SJSA1 (cell line): Measurements from ENCODE around the gene STK10. TPM values are rescaled to one million over a fixed set of nuclear protein-coding genes. Genes with fewer than 3 reads are reported as not detected.
"Not testable (repeated sequence)": the region's sequence is repeated elsewhere in the genome, so short reads cannot be mapped to it uniquely, and the experiment has no call there.

Experiments
- DNase-seq, 2 experiments: peaks; one replicate each; pipeline ENCODE4 v3.0.0-alpha.2; 2015 to 2020; ENCODE audit warnings: low spot score in 2 of 2, low read depth in 1 of 2
- H3K27ac ChIP-seq: fragments of 250-450 bp; sonication (Bioruptor Pico); 2 replicates; pipeline ENCODE4 v1.5.1; 2020; ENCODE audit warnings: mild to moderate bottlenecking, moderate library complexity
- H3K27me3 ChIP-seq: fragments of 250-450 bp; sonication (Bioruptor Pico); replicated peaks from 2 replicates; pipeline ENCODE4 v1.5.1; 2020; ENCODE audit warnings: mild to moderate bottlenecking, moderate library complexity
- H3K36me3 ChIP-seq: fragments of 250-450 bp; sonication (Bioruptor Pico); 2 replicates; pipeline ENCODE4 v1.5.1; 2020; ENCODE audit warnings: mild to moderate bottlenecking
- H3K4me1 ChIP-seq: fragments of 250-450 bp; sonication (Bioruptor Pico); replicated peaks from 2 replicates; pipeline ENCODE4 v1.6.1; 2021; ENCODE audit warnings: mild to moderate bottlenecking
- H3K4me3 ChIP-seq: fragments of 250-450 bp; sonication (Bioruptor Pico); 2 replicates; pipeline ENCODE4 v1.5.1; 2020; ENCODE audit warnings: mild to moderate bottlenecking
- H3K9me3 ChIP-seq: fragments of 250-450 bp; sonication (Bioruptor Pico); replicated peaks from 2 replicates; pipeline ENCODE4 v1.5.1; 2020; ENCODE audit warnings: mild to moderate bottlenecking
- total RNA-seq: library from RNA; depleted of rRNA; stranded (reverse); fragments of >200 nt; shearing (Covaris generic); gene quantifications from 2 replicates; pipeline ENCODE4 v1.2.3, GENCODE V29; 2014

Gene STK10
- total RNA-seq, 1 experiment from 2014 or later = 45.9 TPM

GRCh38 chr5:172149481-172149880 is 38.5 kb downstream of the STK10 start:
- H3K27ac ChIP-seq = peak overlapping the region; percentile 3
- H3K36me3 ChIP-seq = peaks cover 69% of the 10 kb centered on the region
- H3K27me3 ChIP-seq, H3K9me3 ChIP-seq, H3K4me3 ChIP-seq, DNase-seq: not testable (repeated sequence)
- peaks cover 55% of the 10 kb centered on the region for H3K4me1 ChIP-seq

DNA sequence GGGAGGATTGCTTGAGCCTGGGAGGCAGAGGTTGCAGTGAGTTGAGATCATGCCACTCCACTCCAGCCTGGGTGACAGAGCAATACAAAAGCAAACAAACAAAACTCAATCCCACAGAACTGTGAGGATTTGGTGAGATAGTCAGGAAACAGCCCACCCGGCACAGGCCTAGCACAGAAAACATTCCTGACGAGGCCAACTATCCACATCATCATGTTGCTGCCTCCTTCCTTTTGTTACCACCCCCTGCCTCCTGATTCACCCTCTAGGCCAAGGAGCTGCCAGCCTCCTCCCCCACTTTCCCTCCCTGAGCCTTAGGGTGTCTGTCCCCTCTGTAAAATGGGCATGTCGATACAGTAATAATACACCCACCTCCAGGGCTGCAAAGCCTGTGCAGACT is 39.0 kb downstream of the STK10 start:
- Histone ChIP-seq H3K4me1 (peaks cover 59% of the 10 kb centered on the region), H3K4me3 (no peak overlapping the region), H3K27me3 (no peaks in the 10 kb centered on the region), H3K27ac (peak overlapping the region; percentile 81), H3K36me3 (peaks cover 65% of the 10 kb centered on the region), H3K9me3 (no peaks in the 10 kb centered on the region)
- peak; percentile 95 to 96 for DNase-seq

GRCh38 chr5:172148381-172148780 is 39.6 kb downstream of the STK10 start:
- no peak for DNase-seq
- H3K27me3 ChIP-seq = no peaks in the 10 kb centered on the region
- no peaks in the 10 kb centered on the region for H3K9me3 ChIP-seq
- H3K4me3 ChIP-seq = no peak overlapping the region
- peaks cover 66% of the 10 kb centered on the region for H3K4me1 ChIP-seq
- H3K36me3 ChIP-seq = peaks cover 58% of the 10 kb centered on the region
- peak overlapping the region; percentile 81 for H3K27ac ChIP-seq

DNA sequence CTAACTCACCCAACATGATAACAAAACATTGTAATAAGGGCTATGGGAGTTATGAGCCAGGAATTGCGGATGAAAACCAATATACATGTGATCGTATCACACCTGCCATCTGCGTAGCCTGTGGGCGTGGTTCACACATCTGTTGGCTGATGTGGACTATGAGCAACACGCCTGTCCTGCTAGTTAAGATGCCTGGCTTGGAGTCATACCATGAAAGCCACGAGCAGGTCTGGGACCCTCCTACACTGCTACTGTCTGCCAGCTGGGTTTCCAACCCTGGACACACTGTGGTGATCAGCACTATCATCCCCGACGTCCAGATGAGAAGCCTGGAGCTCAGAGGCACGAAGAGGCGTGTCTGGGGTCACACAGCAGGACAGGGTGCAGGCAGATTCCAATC is 40.2 kb downstream of the STK10 start:
- DNase-seq = no peak
- peaks cover 53% of the 10 kb centered on the region for H3K36me3 ChIP-seq
- H3K27me3 ChIP-seq = no peaks in the 10 kb centered on the region
- H3K4me3 ChIP-seq = no peak overlapping the region
- peaks cover 71% of the 10 kb centered on the region for H3K4me1 ChIP-seq
- no peak overlapping the region for H3K27ac ChIP-seq
- no peaks in the 10 kb centered on the region for H3K9me3 ChIP-seq

DNA sequence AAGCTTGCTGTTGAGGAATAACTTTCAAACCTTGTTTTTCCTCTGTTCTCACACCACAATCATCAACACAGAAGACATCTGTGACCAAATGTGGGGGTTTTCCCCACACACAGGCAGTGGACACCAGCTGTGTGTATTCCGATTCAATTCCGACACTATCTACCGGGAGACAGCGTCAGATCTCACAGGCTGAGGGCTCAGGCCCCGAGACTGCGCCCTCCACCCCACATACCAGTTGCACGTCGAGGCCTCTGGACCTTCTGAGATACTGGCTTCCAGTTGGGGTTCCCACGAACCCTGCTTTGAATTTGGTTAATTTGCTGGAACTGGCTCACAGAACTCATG is 41.3 kb downstream of the STK10 start:
- Histone ChIP-seq H3K27ac (no peak overlapping the region), H3K36me3 (peaks cover 46% of the 10 kb centered on the region), H3K4me3 (no peak overlapping the region), H3K9me3 (no peaks in the 10 kb centered on the region), H3K27me3 (no peaks in the 10 kb centered on the region), H3K4me1 (peaks cover 80% of the 10 kb centered on the region)
- DNase-seq = no peak

DNA sequence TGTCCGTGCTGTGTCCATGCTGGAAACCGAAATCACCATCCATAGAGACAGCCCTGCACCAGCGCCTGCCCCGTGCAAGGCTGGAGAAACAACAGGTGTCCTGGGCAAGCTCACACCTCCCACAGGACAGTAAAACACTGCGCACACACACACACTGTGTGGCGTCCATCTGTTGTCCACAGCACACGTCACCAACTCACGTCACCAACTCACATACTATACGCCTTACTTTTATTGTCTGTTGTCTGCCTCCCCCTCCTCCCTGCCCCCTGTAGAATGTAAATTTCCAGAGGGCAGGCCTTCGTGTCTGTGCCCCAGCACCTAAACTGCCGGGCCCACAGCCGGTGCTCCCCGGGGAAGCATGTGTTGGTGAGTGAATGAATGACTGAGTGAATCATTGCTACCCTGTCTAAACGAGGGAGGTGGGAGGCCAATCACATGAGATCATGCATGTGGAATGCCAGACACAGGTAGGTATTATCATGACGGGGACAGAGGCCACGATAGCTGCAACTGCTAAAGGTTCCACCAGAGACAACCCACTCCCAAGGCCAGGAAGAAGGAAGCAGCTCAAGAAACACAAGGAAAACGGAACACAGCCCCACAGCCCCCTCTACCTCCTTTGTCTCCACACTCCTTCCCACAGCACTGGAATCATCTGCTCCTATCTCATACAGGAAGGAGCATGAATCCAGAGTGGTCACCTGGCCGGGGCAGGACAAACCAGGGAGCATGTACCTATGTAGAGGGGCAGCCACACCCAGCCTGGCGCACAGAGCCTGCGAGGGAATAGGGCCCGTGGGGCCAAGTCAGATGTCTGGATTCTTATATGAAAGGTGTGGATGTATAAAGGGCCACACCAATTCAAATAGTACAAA is 41.9 kb downstream of the STK10 start:
- no peaks in the 10 kb centered on the region for H3K27me3 ChIP-seq

DNA sequence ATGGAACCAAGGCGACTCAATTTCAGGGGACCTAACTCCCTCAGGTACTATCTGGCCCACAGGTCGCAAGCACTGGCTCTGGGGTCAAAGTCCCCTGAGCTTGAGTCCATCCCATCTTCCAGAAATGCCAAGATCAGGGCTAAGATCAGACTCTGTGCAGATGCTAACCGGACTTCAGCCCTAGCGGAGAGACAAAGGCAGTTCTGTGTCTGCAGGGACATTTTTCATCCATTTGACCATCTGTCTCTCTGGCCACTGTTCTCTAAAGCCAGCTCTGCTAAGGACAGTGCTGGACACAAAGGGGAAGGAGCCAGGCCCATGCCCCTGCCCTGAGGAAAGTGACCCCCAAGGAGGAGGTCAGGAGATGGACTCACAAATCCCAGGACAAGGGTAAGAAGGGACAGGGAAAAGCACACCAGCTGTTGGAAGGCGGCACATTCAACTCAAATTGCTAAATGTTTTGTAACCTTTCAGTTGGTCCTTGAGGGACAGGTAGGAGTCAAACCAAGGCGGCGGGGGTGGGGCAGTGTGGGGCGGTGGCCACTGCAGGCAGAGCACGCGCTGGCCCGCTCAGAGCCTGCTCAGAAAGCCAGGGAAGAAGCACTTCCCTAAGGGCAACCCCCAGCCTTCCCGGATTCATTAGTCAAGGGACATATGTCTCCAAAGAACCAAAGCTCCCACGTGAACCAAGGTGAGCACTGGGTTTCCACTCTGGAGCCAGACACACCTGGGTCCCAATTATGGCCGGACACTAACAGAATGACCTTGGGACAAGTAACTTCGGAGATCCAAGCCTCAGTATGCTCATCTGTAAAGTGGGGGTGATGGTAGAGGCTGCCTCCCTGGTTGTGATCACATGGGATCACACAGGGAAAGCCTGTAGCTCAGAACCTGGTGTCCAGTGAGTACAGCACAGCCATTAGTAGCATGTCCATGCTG is 42.8 kb downstream of the STK10 start:
- Histone ChIP-seq H3K9me3 (no peaks in the 10 kb centered on the region), H3K4me3 (no peak overlapping the region), H3K27ac (peak overlapping the region; percentile 3; the same call in 1 of the 2 replicates), H3K4me1 (peaks cover 71% of the 10 kb centered on the region), H3K36me3 (peaks cover 41% of the 10 kb centered on the region), H3K27me3 (no peaks in the 10 kb centered on the region)
- no peak for DNase-seq

More for the DNA sequence above, 41.9 kb downstream of the STK10 start:
- H3K27ac ChIP-seq = no peak overlapping the region
- no peak for DNase-seq
- peaks cover 80% of the 10 kb centered on the region for H3K4me1 ChIP-seq
- H3K9me3 ChIP-seq = no peaks in the 10 kb centered on the region
- no peak overlapping the region for H3K4me3 ChIP-seq
- H3K36me3 ChIP-seq = peaks cover 42% of the 10 kb centered on the region

DNA sequence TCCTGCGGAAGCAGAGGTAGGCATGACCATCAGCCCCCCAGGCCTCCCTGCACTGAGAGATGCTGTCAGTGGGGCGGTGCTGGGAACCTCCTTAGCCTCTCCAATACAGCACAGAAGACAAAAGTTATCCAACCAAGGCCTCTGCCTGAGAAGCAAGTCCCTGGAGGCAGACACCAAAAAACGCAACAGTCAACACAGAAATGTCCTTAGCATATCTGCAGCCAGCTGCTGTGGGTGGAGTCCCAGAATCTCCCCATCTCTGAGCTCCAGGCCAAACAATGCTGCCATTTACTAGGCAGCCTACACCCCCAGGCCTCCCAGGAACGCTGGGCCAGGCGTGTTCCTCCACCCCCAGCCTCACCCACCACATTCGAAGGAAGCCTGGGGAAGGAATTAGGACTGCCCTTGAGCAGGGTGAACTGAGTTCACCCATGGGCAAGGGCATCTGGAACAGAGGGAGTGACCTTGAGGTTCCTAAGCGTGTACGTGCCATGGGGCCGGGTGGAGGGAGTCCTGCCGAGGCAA is 43.7 kb downstream of the STK10 start:
- Histone ChIP-seq H3K4me3 (no peak overlapping the region), H3K4me1 (peaks cover 63% of the 10 kb centered on the region), H3K27ac (peak overlapping the region; percentile 3), H3K36me3 (peaks cover 41% of the 10 kb centered on the region), H3K9me3 (no peaks in the 10 kb centered on the region), H3K27me3 (no peaks in the 10 kb centered on the region)
- DNase-seq = peak; percentile 62 to 72

DNA sequence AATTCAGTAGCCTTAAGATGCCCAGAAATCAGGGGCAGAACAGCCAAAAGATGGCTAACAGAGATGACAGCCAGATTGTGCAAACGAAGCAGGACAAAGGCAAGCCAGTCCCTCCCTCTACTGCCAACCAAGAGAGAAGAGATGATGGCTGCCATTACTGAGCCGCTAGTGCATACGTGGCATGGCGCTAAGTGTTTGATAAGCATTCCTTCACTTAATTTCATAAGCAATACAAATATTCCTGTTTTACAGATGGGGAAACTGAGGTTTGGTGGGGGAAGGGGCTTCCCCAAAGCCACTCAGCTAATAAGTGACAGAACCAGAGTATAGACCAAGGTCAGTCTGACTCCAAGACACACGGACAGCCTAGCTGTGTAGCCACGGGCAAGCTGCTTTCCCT is 44.1 kb downstream of the STK10 start:
- H3K27me3 ChIP-seq = no peaks in the 10 kb centered on the region
- no peaks in the 10 kb centered on the region for H3K9me3 ChIP-seq
- peaks cover 59% of the 10 kb centered on the region for H3K4me1 ChIP-seq
- peaks cover 40% of the 10 kb centered on the region for H3K36me3 ChIP-seq
- H3K4me3 ChIP-seq = no peak overlapping the region
- DNase-seq = no peak
- H3K27ac ChIP-seq = peak overlapping the region; percentile 3; the same call in 1 of the 2 replicates

DNA sequence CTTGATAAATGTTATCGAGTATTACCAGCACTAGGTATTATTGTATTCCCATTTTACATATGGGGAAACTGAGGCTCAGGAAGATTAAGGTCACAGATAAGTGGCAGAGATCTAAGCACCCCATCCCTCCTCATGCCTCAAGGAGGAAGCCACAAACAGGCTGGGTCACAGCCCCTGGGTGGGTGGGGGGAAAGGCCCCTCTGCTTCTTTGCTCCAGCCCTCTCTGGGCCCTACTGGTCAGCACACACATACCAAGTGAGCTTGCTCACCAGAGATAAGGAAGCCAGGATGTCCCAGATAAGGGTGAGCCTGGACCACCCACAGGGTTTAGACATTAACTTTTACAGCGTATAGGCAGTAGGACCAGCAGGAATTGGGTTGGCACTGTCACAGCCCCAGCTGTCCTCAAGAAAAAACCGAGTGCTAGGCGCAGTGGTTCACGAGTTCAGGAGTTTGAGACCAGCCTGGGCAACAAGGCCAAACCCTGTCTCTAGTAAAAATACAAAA is 45.3 kb downstream of the STK10 start:
- Histone ChIP-seq H3K27ac (peak overlapping the region; percentile 16; the same call in 1 of the 2 replicates), H3K9me3 (no peaks in the 10 kb centered on the region), H3K36me3 (peaks cover 29% of the 10 kb centered on the region), H3K4me3 (no peak overlapping the region), H3K27me3 (no peaks in the 10 kb centered on the region), H3K4me1 (peaks cover 49% of the 10 kb centered on the region)
- DNase-seq = peak; percentile 70 to 84

- no peak for DNase-seq
- H3K9me3 ChIP-seq = 0 out of 2 replicates have a peak, but pooled peaks cover 3% of the 10 kb centered on the region
- no peaks in the 10 kb centered on the region for H3K27me3 ChIP-seq
- H3K4me3 ChIP-seq = no peak overlapping the region
- H3K4me1 ChIP-seq = peaks cover 48% of the 10 kb centered on the region
- H3K27ac ChIP-seq = no peak overlapping the region
- H3K36me3 ChIP-seq = peaks cover 24% of the 10 kb centered on the region
Observed at GRCh38 chr5:172141949-172142319, 46.1 kb downstream of the STK10 start.

DNA sequence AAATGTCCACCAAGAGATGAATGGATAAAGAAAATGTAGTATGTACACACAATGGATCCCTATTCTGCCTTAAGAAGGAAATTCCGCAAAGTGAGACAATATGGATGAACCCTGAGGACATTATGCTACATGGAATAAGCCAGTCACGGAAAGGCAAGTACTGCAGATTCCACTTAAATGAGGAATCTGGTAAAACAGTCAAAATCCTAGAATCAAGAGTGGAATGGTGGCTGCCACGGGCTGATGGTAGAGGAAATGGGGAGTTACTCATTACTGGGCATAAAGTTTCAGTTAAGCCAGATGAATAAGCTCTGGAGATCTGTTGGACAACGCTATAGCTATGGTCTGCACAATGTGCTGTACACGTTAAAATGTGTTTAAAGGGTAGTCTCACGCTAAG is 47.2 kb downstream of the STK10 start:
- peaks cover 16% of the 10 kb centered on the region for H3K36me3 ChIP-seq
- peaks cover 37% of the 10 kb centered on the region for H3K4me1 ChIP-seq
- no peak overlapping the region for H3K4me3 ChIP-seq
- H3K9me3 ChIP-seq = 0 out of 2 replicates have a peak, but pooled peaks cover 3% of the 10 kb centered on the region
- DNase-seq = no peak
- no peaks in the 10 kb centered on the region for H3K27me3 ChIP-seq
- H3K27ac ChIP-seq = no peak overlapping the region

DNA sequence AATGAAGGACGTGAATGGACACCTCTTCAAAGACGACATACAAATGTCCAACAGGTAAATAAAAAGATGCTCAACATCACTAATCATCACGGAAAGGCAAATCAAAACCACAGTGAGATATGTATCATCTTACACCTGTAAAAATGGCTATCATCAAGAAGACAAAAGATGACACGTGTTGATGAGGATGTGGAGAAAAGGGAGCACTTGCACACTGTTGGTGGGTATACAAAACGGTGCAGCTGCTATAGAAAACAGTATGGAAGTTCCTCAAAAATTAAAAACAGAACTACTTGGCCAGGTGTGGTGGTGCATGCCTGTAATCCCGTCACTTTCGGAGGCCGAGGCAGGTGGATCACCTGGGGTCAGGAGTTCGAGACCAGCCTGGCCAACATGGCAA is 47.9 kb downstream of the STK10 start:
- Histone ChIP-seq H3K27ac (no peak overlapping the region), H3K27me3 (no peaks in the 10 kb centered on the region), H3K4me3 (no peak overlapping the region), H3K9me3 (0 out of 2 replicates have a peak, but pooled peaks cover 3% of the 10 kb centered on the region), H3K36me3 (peaks cover 18% of the 10 kb centered on the region), H3K4me1 (peaks cover 32% of the 10 kb centered on the region)
- DNase-seq = no peak
